Measurements from ENCODE around the gene CERS6. TPM values are rescaled to one million over a fixed set of nuclear protein-coding genes. Genes with fewer than 3 reads are reported as not detected.
"Not testable (repeated sequence)": the region's sequence is repeated elsewhere in the genome, so short reads cannot be mapped to it uniquely, and the experiment has no call there.

The CERS6 gene
- total RNA-seq, 1 experiment from 2014 or later, result 15.1 TPM

- DNase-seq (ENCODE audit: low read depth), result peak; percentile 13
Observed at GRCh38 chr2:168639441-168639898, 183.4 kb downstream of the CERS6 start.

DNA sequence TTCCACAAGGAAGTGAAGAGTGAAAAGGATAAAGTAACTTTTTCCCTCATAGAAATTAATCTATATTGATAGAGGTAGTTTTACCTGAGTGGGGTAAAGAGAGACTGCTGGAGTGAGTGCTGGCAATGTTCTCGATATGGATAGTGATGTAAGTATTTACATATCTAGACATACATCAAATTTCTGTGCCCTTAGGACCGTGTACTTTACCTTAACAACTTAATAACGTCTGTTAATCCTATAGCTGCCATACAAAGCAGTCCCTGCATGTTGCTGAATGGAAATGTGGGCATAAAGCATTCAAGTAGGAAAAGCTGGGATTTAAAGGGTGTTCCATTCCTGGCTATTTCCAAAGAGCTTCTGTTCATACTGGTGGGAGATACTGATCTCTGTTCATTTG lies 184.0 kb downstream of the CERS6 start:
- no peak for DNase-seq (ENCODE audit: low read depth)

DNA sequence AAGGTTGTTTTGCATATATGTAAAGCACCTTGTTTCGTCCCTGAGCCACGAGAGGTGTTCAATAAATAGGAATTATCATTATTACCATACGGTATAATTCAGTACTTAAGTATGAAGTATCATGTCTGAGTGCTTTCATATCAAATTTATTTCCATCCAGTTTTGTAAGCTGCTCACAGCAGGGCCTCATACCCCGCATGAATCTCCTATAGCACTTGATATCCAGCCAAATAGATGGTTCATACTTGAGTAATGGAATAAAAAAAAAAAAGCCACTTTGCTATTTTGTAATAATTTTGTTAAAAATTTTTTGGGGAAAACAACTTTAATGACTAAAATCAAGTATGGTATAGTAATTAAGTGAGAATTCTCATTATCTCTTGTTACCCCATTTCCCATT lies 185.6 kb downstream of the CERS6 start:
- no peak for DNase-seq (ENCODE audit: low read depth)

DNA sequence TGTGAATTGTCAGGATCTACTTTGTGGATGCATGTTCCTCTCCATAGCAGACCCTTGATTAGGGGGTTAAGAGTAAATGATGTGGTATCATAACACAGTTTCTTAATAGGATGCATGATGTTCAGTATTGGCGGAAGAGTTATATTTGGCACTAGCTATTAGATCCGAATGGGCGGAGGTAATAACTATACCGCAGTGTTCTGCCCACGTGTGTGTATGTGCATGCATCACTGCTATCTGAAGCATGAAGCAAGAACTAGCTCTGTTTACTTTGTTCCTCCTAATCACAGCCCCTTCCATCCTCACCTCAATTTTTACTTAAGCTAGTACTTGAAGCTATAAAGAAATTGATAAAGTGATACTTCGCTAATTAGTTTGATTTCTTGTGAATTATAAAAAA lies 186.8 kb downstream of the CERS6 start:
- DNase-seq (ENCODE audit: low read depth), result no peak

DNA sequence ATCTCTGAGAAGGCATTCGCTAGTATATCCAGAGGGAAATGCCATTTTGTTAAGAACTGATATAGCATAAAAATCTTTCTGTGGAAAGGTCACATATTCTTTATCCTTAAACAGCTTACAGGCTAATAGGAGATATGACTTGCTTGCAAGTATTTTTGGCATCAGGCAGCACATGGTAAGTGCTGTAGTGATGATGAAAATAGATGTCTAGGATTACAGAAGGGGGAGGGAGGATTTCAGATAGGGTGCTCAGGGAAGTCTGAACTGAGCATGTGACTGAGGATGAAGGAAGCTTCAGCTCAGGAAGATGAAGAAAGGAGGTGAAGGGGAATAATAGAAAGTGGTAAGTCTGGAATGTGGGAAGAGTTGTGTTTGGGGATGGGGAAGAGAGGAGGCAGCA lies 187.9 kb downstream of the CERS6 start:
- no peak for DNase-seq (ENCODE audit: low read depth)

DNA sequence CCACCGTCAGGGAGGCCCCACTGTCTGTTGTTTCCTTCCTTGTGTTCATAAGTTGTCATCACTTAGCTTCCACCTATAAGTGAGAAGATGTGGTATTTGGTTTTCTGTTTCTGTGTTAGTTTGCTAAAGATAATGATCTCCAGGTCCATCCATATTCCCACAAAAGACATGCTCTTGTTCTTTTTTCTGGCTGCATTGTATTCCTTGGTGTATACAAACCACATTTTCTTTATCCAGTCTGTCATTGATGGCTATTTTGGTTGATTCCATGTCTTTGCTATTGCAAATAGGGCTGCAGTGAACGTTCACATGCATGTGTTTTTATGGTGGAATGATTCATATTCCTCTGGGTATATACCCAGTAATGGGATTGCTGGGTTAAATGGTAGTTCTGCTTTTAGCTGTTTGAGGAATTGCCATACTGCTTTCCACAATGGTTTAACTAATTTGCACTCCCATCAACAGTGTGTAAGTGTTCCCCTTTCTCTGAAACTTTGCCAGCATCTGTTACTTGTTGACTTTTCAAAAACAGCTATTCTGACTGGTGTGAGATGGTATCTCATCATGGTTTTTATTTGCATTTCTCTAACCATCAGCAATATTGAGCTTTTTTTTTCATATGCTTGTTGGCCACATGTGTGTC lies 189.7 kb downstream of the CERS6 start:
- no peak for DNase-seq (ENCODE audit: low read depth)

DNA sequence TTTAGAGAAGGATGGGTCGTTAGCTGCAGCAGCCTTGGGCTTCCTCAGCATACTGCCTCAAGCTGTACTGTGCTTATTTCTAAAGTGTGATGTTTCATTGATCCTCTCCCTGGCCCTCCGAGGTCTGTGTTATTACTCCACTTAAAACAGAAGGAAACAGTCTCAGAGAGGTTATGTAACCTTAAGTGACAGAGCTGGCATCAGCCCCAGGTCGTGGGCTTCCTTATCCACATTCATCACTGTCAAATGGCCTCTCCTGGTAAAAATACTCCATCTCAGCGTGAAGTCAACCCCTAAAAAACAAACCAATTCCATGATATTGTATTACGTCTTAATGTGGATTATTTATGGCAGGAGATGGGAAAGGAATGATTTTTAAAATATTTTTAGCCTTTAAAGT lies 193.0 kb downstream of the CERS6 start:
- DNase-seq (ENCODE audit: low read depth), result no peak

GRCh38 chr2:168649562-168649961 lies 193.5 kb downstream of the CERS6 start:
- no peak for DNase-seq (ENCODE audit: low read depth)

DNA sequence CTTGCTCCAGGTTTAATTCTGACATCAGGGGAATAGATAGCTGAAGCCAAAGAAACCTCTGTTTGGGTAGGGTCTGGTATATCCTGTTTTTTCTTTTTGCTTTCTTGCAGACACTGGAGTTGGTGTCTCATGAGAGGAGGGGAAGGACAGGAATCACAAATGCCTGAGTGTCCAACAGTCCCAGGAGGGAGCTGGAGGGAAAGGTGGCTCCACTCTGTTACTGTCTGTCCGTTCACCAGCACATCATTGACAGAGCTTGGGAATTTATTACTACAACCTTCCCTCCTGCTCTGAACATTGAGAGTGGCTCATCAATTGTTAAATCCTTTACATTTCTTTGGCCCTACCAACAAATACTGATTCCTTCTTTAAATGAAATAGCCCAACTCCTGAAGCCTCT lies 194.1 kb downstream of the CERS6 start:
- DNase-seq (ENCODE audit: low read depth), result no peak

DNA sequence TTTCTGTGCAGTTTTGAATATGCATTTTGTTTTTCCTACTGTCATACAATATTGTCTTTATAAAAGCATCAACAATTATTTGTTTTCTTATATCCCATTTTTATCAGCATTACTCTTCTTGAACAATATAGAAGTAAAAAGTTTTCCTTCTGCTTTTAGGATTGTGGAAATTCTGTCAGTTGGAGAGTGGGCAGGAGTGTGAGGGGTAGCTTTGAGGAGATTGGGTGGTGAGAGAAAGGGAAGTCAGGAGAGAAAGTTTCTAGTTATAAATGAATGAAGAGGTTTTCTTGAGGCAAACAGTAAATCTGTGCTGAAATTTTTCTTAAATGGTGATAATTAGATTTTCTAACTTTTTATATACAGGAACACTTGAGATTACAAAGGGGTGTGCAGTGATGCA lies 194.7 kb downstream of the CERS6 start:
- DNase-seq (ENCODE audit: low read depth), result no peak

GRCh38 chr2:168652997-168653921 lies 197.2 kb downstream of the CERS6 start:
- no peak for DNase-seq (ENCODE audit: low read depth)

DNA sequence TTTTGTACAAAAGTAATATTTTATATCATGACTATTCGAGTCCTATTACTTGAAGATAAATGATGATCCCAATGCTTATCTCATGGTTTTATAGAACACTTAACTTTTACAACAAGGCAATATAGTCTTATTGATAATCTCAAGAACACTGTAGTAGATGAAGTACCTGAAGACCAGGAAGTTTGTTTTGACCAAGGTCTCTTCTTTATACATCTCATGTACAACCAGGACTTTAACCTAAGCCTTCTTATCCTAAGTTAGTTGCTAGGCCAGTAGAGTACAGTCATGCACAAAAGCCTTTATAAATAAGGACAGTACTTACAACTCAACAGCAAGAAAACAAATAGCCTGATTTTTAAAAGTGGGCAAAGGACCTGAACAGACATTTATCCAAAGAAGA lies 198.6 kb downstream of the CERS6 start:
- DNase-seq (ENCODE audit: low read depth), result no peak

GRCh38 chr2:168655207-168655606 lies 199.1 kb downstream of the CERS6 start:
- no peak for DNase-seq (ENCODE audit: low read depth)

DNA sequence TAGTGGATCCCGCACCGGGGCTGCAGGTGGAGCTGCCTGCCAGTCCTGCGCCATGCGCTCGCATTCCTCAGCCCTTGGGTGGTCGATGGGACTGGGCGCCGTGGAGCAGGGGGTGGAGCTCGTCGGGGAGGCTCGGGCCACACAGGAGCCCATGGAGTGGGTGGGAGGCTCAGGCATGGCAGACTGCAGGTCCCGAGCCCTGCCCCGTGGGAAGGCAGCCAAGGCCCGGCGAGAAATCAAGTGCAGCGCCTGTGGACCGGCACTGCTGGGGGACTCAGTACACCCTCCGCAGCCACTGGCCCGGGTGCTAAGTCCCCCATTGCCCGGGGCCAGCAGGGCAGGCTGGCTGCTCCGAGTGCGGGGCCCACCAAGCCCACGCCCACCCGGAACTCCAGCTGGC lies 201.3 kb downstream of the CERS6 start:
- not testable (repeated sequence) for DNase-seq (ENCODE audit: low read depth)

DNA sequence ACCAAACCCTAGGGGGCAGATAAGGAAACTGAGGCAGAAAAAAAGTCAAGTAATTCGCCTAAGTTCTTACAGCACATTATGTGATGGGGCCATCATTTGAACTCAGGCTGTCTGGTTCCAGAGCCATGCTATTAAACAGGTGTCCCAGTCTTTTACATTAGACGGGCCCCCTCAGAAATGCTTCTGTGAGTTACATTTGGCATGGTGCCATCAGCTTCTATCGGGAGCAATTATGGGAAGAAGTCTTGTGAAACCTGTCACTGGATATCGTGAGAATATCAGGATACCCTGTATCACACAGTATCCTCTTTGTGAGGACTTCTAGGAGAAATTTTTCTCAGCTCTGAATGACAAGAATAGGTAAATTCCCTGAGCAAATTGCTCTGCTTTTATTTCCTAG lies 202.6 kb downstream of the CERS6 start:
- no peak for DNase-seq (ENCODE audit: low read depth)

DNA sequence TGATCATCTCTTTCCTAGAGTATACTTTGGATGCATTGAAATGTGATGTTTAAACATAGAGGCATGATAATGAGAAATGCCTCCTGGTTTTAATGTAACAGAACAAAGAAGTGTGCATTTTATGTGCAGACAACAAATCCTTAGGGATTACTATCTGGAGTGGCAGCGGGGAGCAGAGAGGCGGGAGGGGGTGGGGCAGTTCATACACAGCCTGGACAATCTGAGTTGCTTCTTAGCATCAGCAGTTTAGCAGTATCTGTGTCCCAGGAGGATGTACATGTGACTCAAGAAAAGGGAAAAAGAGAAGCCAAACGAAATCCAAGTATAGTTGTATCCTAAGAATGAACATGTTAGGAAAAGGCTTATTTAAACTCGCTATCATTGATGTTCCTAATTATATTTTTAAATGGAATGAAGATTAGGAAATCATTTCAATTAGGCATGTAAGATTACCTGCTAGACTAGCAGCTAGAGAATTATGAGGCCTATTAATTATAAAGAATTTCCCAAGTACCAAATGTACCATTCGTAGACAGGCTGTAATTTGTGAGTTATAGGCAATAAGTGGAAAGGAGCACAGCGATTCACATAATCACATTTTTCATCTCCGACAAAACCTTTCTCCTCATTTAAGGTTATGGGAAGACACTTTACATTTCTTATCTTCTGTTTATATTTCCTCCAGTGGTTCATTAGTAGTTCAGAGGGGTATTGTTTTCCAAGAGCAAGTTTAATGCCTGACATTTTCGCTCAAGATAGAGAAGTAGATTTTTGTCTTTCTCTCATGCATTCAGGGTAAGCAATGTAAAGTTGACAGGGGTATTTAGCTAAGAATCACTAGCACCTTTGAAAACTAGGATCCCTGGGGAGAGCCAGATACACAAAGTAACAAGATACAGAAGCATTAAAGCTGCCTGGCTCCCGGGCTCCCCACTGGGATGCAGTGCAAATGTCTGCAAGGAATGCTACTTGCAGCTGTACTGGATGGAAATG lies 205.1 kb downstream of the CERS6 start:
- DNase-seq (ENCODE audit: low read depth), result no peak

DNA sequence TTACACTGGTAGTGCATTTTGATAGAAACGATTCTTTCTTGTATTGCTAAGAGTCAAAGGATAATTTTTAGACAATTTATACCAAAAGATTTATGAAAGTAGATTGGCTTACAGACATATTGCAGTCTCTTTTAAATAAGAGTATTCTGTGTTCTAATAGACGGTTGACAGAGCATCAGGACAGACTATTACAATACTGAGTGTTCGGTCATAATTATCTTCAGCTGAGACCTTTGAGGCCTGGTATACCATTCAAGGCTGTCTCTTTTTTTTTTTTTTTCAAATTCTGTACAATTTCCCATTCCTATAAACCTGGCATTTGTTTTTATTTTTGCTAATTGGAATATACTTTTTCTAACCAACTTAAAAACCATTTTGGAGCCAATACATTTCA lies 205.8 kb downstream of the CERS6 start:
- no peak for DNase-seq (ENCODE audit: low read depth)

- peak; percentile 24 for DNase-seq (ENCODE audit: low read depth)
Observed at GRCh38 chr2:168662651-168663208, 206.7 kb downstream of the CERS6 start.

DNA sequence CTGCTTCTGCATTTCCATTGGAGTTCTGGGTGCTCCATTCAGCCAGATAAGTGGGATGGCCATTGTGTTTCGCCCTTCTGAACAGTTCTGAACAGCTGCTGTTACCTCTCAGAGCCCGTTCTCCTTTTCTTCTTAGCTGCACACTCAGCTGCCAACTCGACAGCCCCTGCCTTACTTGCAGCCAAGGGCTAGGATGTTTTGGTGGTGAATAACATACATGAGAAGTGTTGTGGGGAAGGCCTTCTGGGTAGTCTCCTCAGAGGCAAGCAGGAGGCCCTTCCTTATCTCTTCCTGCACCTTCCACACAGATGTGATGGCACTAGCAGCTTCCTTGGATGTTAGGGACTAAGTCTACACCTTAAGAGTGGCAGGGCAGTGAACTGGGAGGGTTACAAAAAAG lies 207.9 kb downstream of the CERS6 start:
- DNase-seq (ENCODE audit: low read depth), result peak; percentile 19

- not testable (repeated sequence) for DNase-seq (ENCODE audit: low read depth)
Observed at GRCh38 chr2:168664715-168665114, 208.6 kb downstream of the CERS6 start.

- DNase-seq (ENCODE audit: low read depth), result peak; percentile 9
Observed at GRCh38 chr2:168666339-168666738, 210.3 kb downstream of the CERS6 start.

- no peak for DNase-seq (ENCODE audit: low read depth)
Observed at GRCh38 chr2:168667156-168667555, 211.1 kb downstream of the CERS6 start.

All from RPMI7951 (cell line).